Measurements from ENCODE around the gene MXRA7. TPM values are rescaled to one million over a fixed set of nuclear protein-coding genes. Genes with fewer than 3 reads are reported as not detected.
"Not testable (repeated sequence)": the region's sequence is repeated elsewhere in the genome, so short reads cannot be mapped to it uniquely, and the experiment has no call there.

Gene MXRA7
- total RNA-seq, 1 donor from 2014 or later: 200 TPM

DNA sequence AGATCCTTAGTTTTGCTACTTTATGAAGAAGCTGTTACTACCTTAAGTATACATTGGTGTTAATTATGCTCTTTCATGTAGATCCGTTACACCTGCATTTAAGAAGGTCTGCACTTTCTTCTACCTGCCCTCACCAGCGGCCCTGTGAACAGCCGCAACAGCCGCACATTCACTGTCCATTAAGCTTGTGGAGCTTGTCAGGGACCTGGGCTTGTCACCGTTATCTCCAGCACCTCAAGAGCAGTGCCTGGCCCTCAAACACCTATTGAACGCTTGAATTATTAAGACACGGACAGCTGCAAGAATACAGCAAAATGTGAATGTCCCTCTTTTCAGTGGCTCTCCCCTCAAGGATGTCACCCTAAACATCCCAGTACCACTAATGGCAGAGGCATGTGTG lies 3.0 kb upstream of the MXRA7 start:
- H3K36me3 Mint-ChIP-seq (ENCODE audit: low read depth): peaks cover 23% of the 10 kb centered on the region
- H3K27ac Mint-ChIP-seq (ENCODE audit: unreplicated experiment): no peak overlapping the region
- no peaks in the 10 kb centered on the region for H3K9me3 Mint-ChIP-seq (ENCODE audit: low read depth)
- DNase-seq (ENCODE audit: low spot score): no peak
- H3K4me1 Mint-ChIP-seq (ENCODE audit: low read depth): peaks cover 48% of the 10 kb centered on the region
- TF ChIP-seq, protein P1, sequence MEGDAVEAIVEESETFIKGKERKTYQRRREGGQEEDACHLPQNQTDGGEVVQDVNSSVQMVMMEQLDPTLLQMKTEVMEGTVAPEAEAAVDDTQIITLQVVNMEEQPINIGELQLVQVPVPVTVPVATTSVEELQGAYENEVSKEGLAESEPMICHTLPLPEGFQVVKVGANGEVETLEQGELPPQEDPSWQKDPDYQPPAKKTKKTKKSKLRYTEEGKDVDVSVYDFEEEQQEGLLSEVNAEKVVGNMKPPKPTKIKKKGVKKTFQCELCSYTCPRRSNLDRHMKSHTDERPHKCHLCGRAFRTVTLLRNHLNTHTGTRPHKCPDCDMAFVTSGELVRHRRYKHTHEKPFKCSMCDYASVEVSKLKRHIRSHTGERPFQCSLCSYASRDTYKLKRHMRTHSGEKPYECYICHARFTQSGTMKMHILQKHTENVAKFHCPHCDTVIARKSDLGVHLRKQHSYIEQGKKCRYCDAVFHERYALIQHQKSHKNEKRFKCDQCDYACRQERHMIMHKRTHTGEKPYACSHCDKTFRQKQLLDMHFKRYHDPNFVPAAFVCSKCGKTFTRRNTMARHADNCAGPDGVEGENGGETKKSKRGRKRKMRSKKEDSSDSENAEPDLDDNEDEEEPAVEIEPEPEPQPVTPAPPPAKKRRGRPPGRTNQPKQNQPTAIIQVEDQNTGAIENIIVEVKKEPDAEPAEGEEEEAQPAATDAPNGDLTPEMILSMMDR (IDR thresholded peaks at IDR 0.05): no peak
- H3K4me3 Mint-ChIP-seq (ENCODE audit: unreplicated experiment): no peak overlapping the region
- no peaks in the 10 kb centered on the region for H3K27me3 Mint-ChIP-seq (ENCODE audit: low read depth)

GRCh38 chr17:76712321-76712720 lies 1.6 kb upstream of the MXRA7 start:
- not testable (repeated sequence) for H3K4me3 Mint-ChIP-seq (ENCODE audit: unreplicated experiment)

GRCh38 chr17:76709951-76710862 lies 558 bp downstream of the MXRA7 start:
- Mint-ChIP-seq H3K27ac (ENCODE audit: unreplicated experiment) (peak overlapping the region; percentile 97), H3K36me3 (ENCODE audit: low read depth) (peaks cover 10% of the 10 kb centered on the region), H3K4me3 (ENCODE audit: unreplicated experiment) (peak overlapping the region; percentile 83), H3K4me1 (ENCODE audit: low read depth) (peaks cover 50% of the 10 kb centered on the region)
- peak; percentile 75 for DNase-seq (ENCODE audit: low spot score)
- H3K9me3 Mint-ChIP-seq (ENCODE audit: low read depth); H3K27me3 Mint-ChIP-seq (ENCODE audit: low read depth): not testable (repeated sequence)

More at GRCh38 chr17:76712321-76712720, 1.6 kb upstream of the MXRA7 start:
- DNase-seq (ENCODE audit: low spot score); H3K27me3 Mint-ChIP-seq (ENCODE audit: low read depth); H3K9me3 Mint-ChIP-seq (ENCODE audit: low read depth); H3K27ac Mint-ChIP-seq (ENCODE audit: unreplicated experiment): not testable (repeated sequence)
- peaks cover 59% of the 10 kb centered on the region for H3K4me1 Mint-ChIP-seq (ENCODE audit: low read depth)
- H3K36me3 Mint-ChIP-seq (ENCODE audit: low read depth): peaks cover 15% of the 10 kb centered on the region

DNA sequence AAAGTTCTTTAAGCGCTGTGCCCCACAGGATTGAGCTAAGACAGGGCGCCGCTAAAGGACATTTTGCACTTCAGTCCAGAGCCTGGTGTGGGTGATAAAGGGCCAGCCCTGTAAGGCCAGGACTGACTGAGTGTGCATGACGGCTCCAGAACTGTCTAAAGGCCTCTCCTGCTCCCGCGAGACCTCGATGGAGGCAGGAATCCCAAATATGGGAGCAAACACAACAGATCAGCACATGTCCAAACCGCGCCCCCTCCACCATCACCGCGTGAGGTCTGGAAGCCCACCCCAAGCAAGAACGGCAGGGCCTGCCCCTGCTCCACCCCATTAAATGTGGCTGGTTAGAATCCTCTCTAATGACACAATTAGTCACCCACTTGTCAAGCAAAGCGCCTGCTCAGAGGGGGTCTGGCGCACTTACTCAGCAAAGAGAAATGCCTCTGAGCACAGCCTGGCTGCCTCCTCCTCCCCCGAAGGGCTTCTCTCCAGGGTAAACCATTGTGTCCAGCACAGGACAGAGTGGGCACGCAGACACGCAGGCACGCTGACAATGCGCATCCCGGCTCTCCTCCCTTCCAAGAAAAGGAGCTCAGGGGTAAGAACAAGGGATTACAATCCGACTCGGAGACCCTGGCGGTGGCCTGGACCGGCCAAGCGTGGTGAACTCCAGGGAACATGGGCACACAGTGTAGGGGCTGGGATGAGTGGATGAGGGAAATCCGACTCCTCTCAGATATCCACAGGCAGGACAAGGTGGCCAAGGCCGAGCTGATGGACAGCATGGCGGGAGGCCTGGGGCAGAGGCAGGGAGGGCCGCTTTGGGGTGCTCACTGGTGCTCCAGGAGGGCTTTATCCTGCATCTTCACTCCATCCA lies 1.5 kb downstream of the MXRA7 start:
- H3K27ac Mint-ChIP-seq (ENCODE audit: unreplicated experiment): peak overlapping the region; percentile 97

DNA sequence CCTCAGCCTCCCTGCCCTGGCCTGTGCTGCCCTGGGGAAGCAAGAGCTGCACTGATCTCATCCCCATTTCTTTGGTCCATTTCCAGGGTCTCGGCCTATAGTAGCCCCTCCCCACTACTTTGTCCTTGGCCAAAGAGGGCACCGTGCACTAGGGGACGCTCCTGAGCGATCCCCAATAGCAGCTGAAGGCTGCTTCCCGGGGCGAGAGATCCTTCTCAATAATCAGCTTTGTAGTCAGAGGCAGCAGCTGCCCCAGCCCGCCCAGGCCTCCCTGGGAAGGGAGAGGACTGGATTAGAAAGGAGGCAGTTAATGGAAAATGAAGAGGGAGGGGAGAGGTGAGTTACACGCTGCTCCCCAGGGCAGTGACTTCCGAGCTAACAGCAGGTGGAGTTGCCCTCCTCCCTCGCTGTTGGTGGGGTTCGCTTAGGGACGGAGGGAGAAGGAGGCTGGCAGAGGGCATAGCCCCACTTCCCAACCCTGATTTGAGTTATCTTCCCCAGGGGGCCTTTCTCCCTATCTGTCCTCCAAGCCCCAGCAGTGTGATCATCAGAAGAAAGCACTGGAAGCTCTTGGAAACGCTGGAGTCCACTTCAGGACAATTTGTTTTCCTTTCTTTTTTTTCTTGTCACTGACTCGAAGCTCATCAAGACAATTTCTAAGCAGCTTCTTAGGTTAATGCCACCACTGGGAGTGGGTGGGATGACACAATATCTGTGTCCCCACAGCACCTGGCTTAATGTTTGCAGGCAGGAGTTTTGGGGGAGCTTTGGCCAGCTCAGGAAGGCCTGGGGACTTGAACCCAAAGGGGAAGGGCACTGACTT lies 2.6 kb downstream of the MXRA7 start:
- H3K4me3 Mint-ChIP-seq (ENCODE audit: unreplicated experiment): peak overlapping the region; percentile 83
- no peaks in the 10 kb centered on the region for H3K9me3 Mint-ChIP-seq (ENCODE audit: low read depth)
- no peak for DNase-seq (ENCODE audit: low spot score)
- H3K4me1 Mint-ChIP-seq (ENCODE audit: low read depth): peaks cover 52% of the 10 kb centered on the region
- TF ChIP-seq, protein P1 (IDR thresholded peaks at IDR 0.05): peak; percentile 64
- no peaks in the 10 kb centered on the region for H3K36me3 Mint-ChIP-seq (ENCODE audit: low read depth)
- H3K27ac Mint-ChIP-seq (ENCODE audit: unreplicated experiment): peak overlapping the region; percentile 97
- no peaks in the 10 kb centered on the region for H3K27me3 Mint-ChIP-seq (ENCODE audit: low read depth)

More for the DNA sequence above, 1.5 kb downstream of the MXRA7 start:
- Mint-ChIP-seq H3K9me3 (ENCODE audit: low read depth) (no peaks in the 10 kb centered on the region), H3K4me3 (ENCODE audit: unreplicated experiment) (peak overlapping the region; percentile 83), H3K36me3 (ENCODE audit: low read depth) (peaks cover 8% of the 10 kb centered on the region), H3K27me3 (ENCODE audit: low read depth) (no peaks in the 10 kb centered on the region), H3K4me1 (ENCODE audit: low read depth) (peaks cover 52% of the 10 kb centered on the region)
- TF ChIP-seq, protein P1 (IDR thresholded peaks at IDR 0.05): no peak
- peak; percentile 78 for DNase-seq (ENCODE audit: low spot score)

Data from chondrocyte (in vitro differentiated cells).